HL-60 (cell line): ENCODE results near the gene STAT2.

ENCODE experiments used
- DNase-seq, 2 experiments: peaks; one replicate each; pipeline ENCODE4 v3.0.0-alpha.2; 2010 to 2020; ENCODE audit warnings: low read depth in 1 of 2, low spot score in 1 of 2
- H3K27ac ChIP-seq: fragments of 250-450 bp; sonication (Bioruptor Pico); replicated peaks from 2 replicates; pipeline ENCODE4 v1.5.1; 2020; ENCODE audit warnings: mild to moderate bottlenecking, moderate library complexity
- H3K27me3 ChIP-seq: fragments of 250-450 bp; sonication (Bioruptor Pico); 2 replicates; pipeline ENCODE4 v1.5.1; 2021; ENCODE audit warnings: mild to moderate bottlenecking, moderate library complexity; ENCODE audit not compliant: insufficient read depth, poor library complexity, severe bottlenecking
- H3K4me3 ChIP-seq: replicated peaks from 2 replicates; pipeline ENCODE4 v1.5.1; 2011; ENCODE audit warnings: mild to moderate bottlenecking, control low read depth, low read length; ENCODE audit not compliant: insufficient read depth
- CTCF ChIP-seq: IDR thresholded peaks from one replicate; pipeline ENCODE4 v1.5.1; 2011; ENCODE audit warnings: low read length, control low read depth, inconsistent platforms; ENCODE audit not compliant: insufficient read depth
- GABPA ChIP-seq: IDR thresholded peaks from 2 replicates; pipeline ENCODE4 v1.6.1; 2012; ENCODE audit warnings: low read depth
- POLR2AphosphoS5 ChIP-seq: IDR thresholded peaks from 2 replicates; pipeline ENCODE4 v1.6.1; 2012; ENCODE audit warnings: low read depth
- SPI1 ChIP-seq: IDR thresholded peaks from 2 replicates; pipeline ENCODE4 v1.6.1; 2012; ENCODE audit warnings: low read depth, mild to moderate bottlenecking, borderline replicate concordance
- TF ChIP-seq, protein P1 (sequence below): IDR thresholded peaks from 2 replicates; pipeline ENCODE4 v1.6.1; 2012; ENCODE audit warnings: low read depth; ENCODE audit not compliant: insufficient replicate concordance

The STAT2 gene

DNA sequence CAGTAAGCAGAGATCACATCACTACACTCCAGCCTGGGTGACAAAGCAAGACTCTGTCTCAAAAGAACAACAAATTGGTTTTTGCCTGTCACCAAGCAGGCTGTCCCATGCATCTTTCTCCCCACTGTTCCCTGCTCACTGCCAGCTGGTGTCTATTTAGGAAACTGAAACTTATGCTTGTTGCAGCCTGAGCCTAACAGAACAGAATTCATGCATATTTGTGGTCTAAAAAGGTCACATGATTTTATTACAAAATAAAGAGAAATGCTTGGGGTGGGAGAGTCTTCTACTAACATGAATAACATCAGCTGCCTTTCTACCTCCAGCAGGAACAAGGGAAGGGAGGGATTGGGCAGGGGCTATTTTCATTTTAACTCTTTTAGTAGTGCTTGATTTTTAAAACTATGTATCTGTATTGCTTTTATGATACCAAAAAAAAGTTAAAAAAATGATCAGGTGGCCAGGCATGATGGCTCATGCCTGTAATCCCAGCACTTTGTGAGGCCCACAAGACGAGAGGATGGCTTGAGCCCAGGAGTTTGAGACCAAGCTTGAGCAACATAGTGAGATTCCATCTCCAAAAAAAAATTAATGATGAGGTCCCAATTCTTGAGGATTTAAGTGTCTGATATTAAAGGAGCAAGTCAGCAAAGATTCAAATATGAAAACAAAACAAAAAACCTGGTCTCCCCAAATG is 923 bp downstream of the STAT2 start:
- DNase-seq: peak; percentile 46 to 58
- peak overlapping the region; percentile 58 for H3K27ac ChIP-seq
- H3K27me3 ChIP-seq: no peaks in the 10 kb centered on the region
- no peak for TF ChIP-seq CTCF
- no peak for TF ChIP-seq GABPA
- TF ChIP-seq, protein P1, sequence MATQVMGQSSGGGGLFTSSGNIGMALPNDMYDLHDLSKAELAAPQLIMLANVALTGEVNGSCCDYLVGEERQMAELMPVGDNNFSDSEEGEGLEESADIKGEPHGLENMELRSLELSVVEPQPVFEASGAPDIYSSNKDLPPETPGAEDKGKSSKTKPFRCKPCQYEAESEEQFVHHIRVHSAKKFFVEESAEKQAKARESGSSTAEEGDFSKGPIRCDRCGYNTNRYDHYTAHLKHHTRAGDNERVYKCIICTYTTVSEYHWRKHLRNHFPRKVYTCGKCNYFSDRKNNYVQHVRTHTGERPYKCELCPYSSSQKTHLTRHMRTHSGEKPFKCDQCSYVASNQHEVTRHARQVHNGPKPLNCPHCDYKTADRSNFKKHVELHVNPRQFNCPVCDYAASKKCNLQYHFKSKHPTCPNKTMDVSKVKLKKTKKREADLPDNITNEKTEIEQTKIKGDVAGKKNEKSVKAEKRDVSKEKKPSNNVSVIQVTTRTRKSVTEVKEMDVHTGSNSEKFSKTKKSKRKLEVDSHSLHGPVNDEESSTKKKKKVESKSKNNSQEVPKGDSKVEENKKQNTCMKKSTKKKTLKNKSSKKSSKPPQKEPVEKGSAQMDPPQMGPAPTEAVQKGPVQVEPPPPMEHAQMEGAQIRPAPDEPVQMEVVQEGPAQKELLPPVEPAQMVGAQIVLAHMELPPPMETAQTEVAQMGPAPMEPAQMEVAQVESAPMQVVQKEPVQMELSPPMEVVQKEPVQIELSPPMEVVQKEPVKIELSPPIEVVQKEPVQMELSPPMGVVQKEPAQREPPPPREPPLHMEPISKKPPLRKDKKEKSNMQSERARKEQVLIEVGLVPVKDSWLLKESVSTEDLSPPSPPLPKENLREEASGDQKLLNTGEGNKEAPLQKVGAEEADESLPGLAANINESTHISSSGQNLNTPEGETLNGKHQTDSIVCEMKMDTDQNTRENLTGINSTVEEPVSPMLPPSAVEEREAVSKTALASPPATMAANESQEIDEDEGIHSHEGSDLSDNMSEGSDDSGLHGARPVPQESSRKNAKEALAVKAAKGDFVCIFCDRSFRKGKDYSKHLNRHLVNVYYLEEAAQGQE: no peak
- TF ChIP-seq POLR2AphosphoS5: no peak
- TF ChIP-seq SPI1: no peak
- peak overlapping the region; percentile 90 for H3K4me3 ChIP-seq

DNA sequence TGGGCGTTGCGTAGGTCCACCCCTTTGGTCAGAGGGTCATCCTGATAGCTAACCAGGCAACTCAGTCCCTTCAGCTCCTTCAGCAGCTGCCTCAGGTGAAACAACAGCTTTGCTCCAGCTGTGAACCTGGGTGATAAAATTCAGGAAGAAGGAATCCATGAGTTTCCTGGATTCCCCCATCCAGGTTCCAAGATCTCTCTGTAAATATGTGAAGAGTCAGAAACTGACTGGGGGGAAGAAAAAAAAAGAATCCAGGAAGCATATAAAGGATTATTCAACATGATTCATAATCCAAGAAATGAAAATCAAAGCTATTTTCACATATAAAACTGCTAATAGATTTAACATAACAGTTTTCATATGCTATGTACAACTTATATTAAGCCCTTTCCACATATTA is 8.6 kb downstream of the STAT2 start:
- TF ChIP-seq POLR2AphosphoS5: no peak
- TF ChIP-seq SPI1: no peak
- TF ChIP-seq CTCF: no peak
- TF ChIP-seq, protein P1: no peak
- no peak for TF ChIP-seq GABPA
- Histone ChIP-seq H3K27ac (no peak overlapping the region), H3K27me3 (no peaks in the 10 kb centered on the region), H3K4me3 (no peak overlapping the region)
- DNase-seq: no peak

- Histone ChIP-seq H3K27ac (no peak overlapping the region), H3K27me3 (no peaks in the 10 kb centered on the region), H3K4me3 (no peak overlapping the region)
- DNase-seq: no peak
- TF ChIP-seq CTCF: no peak
- no peak for TF ChIP-seq POLR2AphosphoS5
- TF ChIP-seq SPI1: no peak
- no peak for TF ChIP-seq GABPA
- TF ChIP-seq, protein P1: no peak
Measured at GRCh38 chr12:56350662-56351061, 9.2 kb downstream of the STAT2 start.
